ENCODE results near the gene UBE2J2. TPM values are rescaled to one million over a fixed set of nuclear protein-coding genes. Genes with fewer than 3 reads are reported as not detected.

Gene UBE2J2
- total and polyA plus RNA-seq, 5 experiments from 2014 or later = 84.7 to 105 (median 92.9) TPM

- Mint-ChIP-seq H3K4me3 (no peak overlapping the region), H3K4me1 (peaks cover 2 to 12% (median 6%) of the 10 kb centered on the region in 4 donors), H3K36me3 (no peaks in the 10 kb centered on the region), H3K27me3 (peaks cover 0 to 9% (median 0%) of the 10 kb centered on the region in 5 donors), H3K9me3 (no peaks in the 10 kb centered on the region), H3K27ac (peak overlapping the region in 2 of 10 donors; percentile 21 to 56)
- ATAC-seq = peak; percentile 90 to 91
- POLR2A ChIA-PET = interaction anchor here (1.1 to 1.5 kb wide), 3 partner anchors 108 to 169 kb away, joined by 3 to 15 read pairs (median 3); partner anchors contain the start of gene CCNL2
- peak; percentile 40 to 84 (median 64) for DNase-seq
These were observed 18.1 kb upstream of the UBE2J2 start for GRCh38 chr1:1291548-1292441.

- DNase-seq (no peak), ATAC-seq (no peak)
- Mint-ChIP-seq H3K9me3 (no peaks in the 10 kb centered on the region), H3K27me3 (peaks cover 0 to 9% (median 0%) of the 10 kb centered on the region in 5 donors), H3K27ac (no peak overlapping the region), H3K4me1 (peaks cover 2 to 12% (median 6%) of the 10 kb centered on the region in 4 donors), H3K4me3 (no peak overlapping the region), H3K36me3 (no peaks in the 10 kb centered on the region)
- POLR2A ChIA-PET = interaction anchor here (1.1 to 1.5 kb wide), 3 partner anchors 108 to 168 kb away, joined by 3 to 15 read pairs (median 3); partner anchors contain the start of gene CCNL2
These were observed 17.4 kb upstream of the UBE2J2 start for GRCh38 chr1:1291023-1291528.

- Mint-ChIP-seq H3K4me3 (no peak overlapping the region), H3K36me3 (no peaks in the 10 kb centered on the region)
These were observed 16.6 kb upstream of the UBE2J2 start for GRCh38 chr1:1290238-1290731.

GRCh38 chr1:1287288-1288110 lies 13.8 kb upstream of the UBE2J2 start:
- H3K4me3 Mint-ChIP-seq = no peak overlapping the region
- no peak for ATAC-seq
- POLR2A ChIA-PET = no interaction called here
- peaks cover 0 to 9% (median 0%) of the 10 kb centered on the region in 5 donors for H3K27me3 Mint-ChIP-seq
- no peak overlapping the region for H3K27ac Mint-ChIP-seq
- no peaks in the 10 kb centered on the region for H3K9me3 Mint-ChIP-seq
- no peaks in the 10 kb centered on the region for H3K36me3 Mint-ChIP-seq
- DNase-seq = no peak
- peaks cover 3 to 13% (median 8%) of the 10 kb centered on the region in 4 donors for H3K4me1 Mint-ChIP-seq

More at GRCh38 chr1:1290238-1290731, 16.6 kb upstream of the UBE2J2 start:
- ATAC-seq = peak; percentile 60 to 68
- no peak overlapping the region for H3K27ac Mint-ChIP-seq
- H3K27me3 Mint-ChIP-seq = peaks cover 0 to 9% (median 0%) of the 10 kb centered on the region in 5 donors
- H3K9me3 Mint-ChIP-seq = no peaks in the 10 kb centered on the region
- POLR2A ChIA-PET = interaction anchor here (1.0 kb wide), 1 partner anchor 168 kb away, joined by 4 read pairs; no protein-coding TSS in a partner anchor
- DNase-seq = peak in 9 of 10 donors; percentile 53 to 81 (median 64)
- H3K4me1 Mint-ChIP-seq = peaks cover 2 to 12% (median 6%) of the 10 kb centered on the region in 4 donors

GRCh38 chr1:1286313-1287261 lies 12.9 kb upstream of the UBE2J2 start:
- H3K4me1 Mint-ChIP-seq = peaks cover 0 to 9% (median 5%) of the 10 kb centered on the region in 4 donors
- H3K27ac Mint-ChIP-seq = no peak overlapping the region
- H3K36me3 Mint-ChIP-seq = no peaks in the 10 kb centered on the region
- POLR2A ChIA-PET = interaction anchor here (0.9 kb wide), 1 partner anchor 11 kb away, joined by 3 read pairs; no protein-coding TSS in a partner anchor
- no peaks in the 10 kb centered on the region for H3K9me3 Mint-ChIP-seq
- DNase-seq = no peak
- ATAC-seq = no peak
- no peak overlapping the region for H3K4me3 Mint-ChIP-seq
- H3K27me3 Mint-ChIP-seq = peaks cover 0 to 9% (median 0%) of the 10 kb centered on the region in 5 donors

GRCh38 chr1:1285611-1286311 lies 12.1 kb upstream of the UBE2J2 start:
- POLR2A ChIA-PET = interaction anchor here (0.9 to 1.6 kb wide), 2 partner anchors 10 to 19 kb away, joined by 3 read pairs; no protein-coding TSS in a partner anchor
- Mint-ChIP-seq H3K27me3 (peaks cover 0 to 9% (median 0%) of the 10 kb centered on the region in 5 donors), H3K36me3 (no peaks in the 10 kb centered on the region), H3K27ac (no peak overlapping the region), H3K9me3 (no peaks in the 10 kb centered on the region), H3K4me3 (no peak overlapping the region), H3K4me1 (peaks cover 0 to 9% (median 5%) of the 10 kb centered on the region in 4 donors)
- DNase-seq (no peak), ATAC-seq (no peak)

- no peaks in the 10 kb centered on the region for H3K36me3 Mint-ChIP-seq
- peaks cover 0 to 4% (median 0%) of the 10 kb centered on the region in 5 donors for H3K27me3 Mint-ChIP-seq
- H3K4me3 Mint-ChIP-seq = no peak overlapping the region
- no peak overlapping the region for H3K27ac Mint-ChIP-seq
- H3K9me3 Mint-ChIP-seq = no peaks in the 10 kb centered on the region
- H3K4me1 Mint-ChIP-seq = peaks cover 0 to 6% (median 4%) of the 10 kb centered on the region in 4 donors
- DNase-seq (no peak), ATAC-seq (no peak)
- POLR2A ChIA-PET = interaction anchor here (1.6 kb wide), 1 partner anchor 20 kb away, joined by 3 read pairs; no protein-coding TSS in a partner anchor
These were observed 11.5 kb upstream of the UBE2J2 start for GRCh38 chr1:1285102-1285571.

- no peak overlapping the region for H3K4me3 Mint-ChIP-seq
- peaks cover 0 to 4% (median 1%) of the 10 kb centered on the region in 4 donors for H3K4me1 Mint-ChIP-seq
- no peaks in the 10 kb centered on the region for H3K36me3 Mint-ChIP-seq
- ATAC-seq (no peak), DNase-seq (no peak)
- no peak overlapping the region for H3K27ac Mint-ChIP-seq
- H3K27me3 Mint-ChIP-seq = no peaks in the 10 kb centered on the region
- no peaks in the 10 kb centered on the region for H3K9me3 Mint-ChIP-seq
- POLR2A ChIA-PET = interaction anchor here (1.6 kb wide), 1 partner anchor 21 kb away, joined by 3 read pairs; no protein-coding TSS in a partner anchor
These were observed 10.8 kb upstream of the UBE2J2 start for GRCh38 chr1:1284221-1285101.

GRCh38 chr1:1283821-1284220 lies 10.2 kb upstream of the UBE2J2 start:
- DNase-seq (no peak), ATAC-seq (no peak)
- H3K9me3 Mint-ChIP-seq = no peaks in the 10 kb centered on the region
- H3K36me3 Mint-ChIP-seq = no peaks in the 10 kb centered on the region
- POLR2A ChIA-PET = no interaction called here
- peak overlapping the region in 1 of 10 donors; percentile 19 for H3K27ac Mint-ChIP-seq
- H3K4me1 Mint-ChIP-seq = peaks cover 0 to 4% (median 1%) of the 10 kb centered on the region in 4 donors
- no peak overlapping the region for H3K4me3 Mint-ChIP-seq
- H3K27me3 Mint-ChIP-seq = no peaks in the 10 kb centered on the region

GRCh38 chr1:1282998-1283397 lies 9.3 kb upstream of the UBE2J2 start:
- POLR2A ChIA-PET = no interaction called here

More at GRCh38 chr1:1282998-1283397, 9.3 kb upstream of the UBE2J2 start:
- no peaks in the 10 kb centered on the region for H3K27me3 Mint-ChIP-seq
- H3K27ac Mint-ChIP-seq = no peak overlapping the region
- ATAC-seq (no peak), DNase-seq (no peak)
- H3K36me3 Mint-ChIP-seq = no peaks in the 10 kb centered on the region
- no peak overlapping the region for H3K4me3 Mint-ChIP-seq
- H3K4me1 Mint-ChIP-seq = peaks cover 0 to 4% (median 1%) of the 10 kb centered on the region in 4 donors
- no peaks in the 10 kb centered on the region for H3K9me3 Mint-ChIP-seq
